HG03469 (cell line): ENCODE results near the gene FBXW9.
A peak's percentile ranks its signal among the peaks of the same experiment; 100 is the strongest.
"Not testable (repeated sequence)": the region's sequence is repeated elsewhere in the genome, so short reads cannot be mapped to it uniquely, and the experiment has no call there.

Experiments
- ATAC-seq: cut with Tn5 transposase; IDR thresholded peaks from one replicate; pipeline ENCODE4 v1.9.1; 2021; ENCODE audit warnings: mild to moderate bottlenecking, moderate library complexity, moderate number of reproducible peaks; ENCODE audit not compliant: unreplicated experiment

The FBXW9 gene

DNA sequence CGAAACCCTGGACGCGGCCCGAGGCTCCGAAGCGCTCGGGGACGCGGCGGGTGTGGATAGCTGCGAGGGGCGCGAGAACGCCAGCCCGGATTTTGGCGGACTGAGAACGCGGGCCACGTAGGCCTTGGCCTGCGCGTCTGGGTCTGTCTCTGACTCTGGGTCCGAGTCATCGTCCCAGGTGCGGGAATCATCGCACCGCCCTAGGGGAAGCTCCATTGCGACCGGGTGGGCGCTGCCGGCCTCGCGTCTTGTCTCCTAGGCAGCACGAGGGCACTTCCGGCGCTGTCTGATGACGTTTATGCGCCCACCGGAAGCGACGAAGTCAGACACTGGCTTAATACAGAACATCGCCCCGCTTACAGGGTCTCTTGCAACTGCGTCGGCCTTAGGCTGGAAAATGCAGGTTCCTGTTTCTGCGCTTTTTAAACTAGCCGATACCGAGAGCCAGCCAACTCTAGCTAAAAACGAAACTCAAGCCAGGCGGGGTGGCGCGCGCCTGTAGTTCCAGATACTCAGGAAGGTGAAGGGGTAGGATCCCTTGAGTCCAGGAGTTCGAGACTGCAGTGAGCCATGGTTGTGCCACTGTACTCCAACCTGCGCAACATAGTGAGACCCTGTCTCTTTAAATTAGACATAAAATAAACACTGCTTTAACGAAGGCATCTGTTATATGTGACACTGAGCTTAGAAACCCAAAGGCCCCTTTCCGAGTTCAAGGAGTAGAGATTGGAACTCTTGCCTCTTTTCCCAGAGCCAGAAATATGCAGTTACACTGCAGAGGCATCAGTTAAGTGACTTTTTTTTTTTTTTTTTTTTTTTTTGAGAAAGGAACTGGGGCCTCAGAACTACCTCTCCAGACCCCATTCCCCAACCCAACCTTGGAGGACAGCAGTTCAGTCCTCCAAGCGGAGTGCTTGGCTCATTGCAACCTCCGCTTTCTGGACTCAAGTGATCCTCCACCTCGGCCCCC, at the start of gene FBXW9:
FBXW9 (minus strand) TSS at position 266 of the 970 bp plus-strand sequence; CDS start at position 216, 50 bp downstream.
- peak; percentile 30 for ATAC-seq

DNA sequence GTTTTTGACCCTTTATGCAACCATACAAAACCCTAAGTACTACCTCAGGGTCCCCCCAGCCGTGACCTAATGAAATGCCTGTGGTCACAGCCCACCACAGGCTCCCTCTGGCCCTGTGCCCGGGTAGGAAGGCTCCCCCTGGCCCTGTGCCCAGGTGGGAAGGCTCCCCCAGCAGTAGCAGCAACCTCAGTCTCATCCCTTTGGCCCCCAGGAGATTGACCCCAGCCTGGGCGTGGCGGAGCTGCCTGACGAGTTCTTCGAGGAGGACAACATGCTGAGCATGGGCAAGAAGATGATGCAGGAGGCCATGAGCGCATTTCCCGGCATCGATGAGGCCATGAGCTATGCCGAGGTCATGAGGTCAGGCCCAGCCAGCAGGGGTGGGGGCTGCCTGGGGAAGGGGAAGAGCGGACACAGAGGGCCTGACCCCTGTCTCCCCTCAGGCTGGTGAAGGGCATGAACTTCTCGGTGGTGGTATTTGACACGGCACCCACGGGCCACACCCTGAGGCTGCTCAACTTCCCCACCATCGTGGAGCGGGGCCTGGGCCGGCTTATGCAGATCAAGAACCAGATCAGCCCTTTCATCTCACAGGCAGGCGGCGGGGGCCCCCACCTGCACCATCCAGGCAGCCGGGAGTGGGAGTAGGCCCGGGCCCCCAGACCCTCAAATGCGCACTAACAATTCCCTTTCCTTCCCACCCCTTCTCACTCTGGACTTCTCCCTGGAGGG, 48.9 kb upstream of the FBXW9 start:
- ATAC-seq: no peak

DNA sequence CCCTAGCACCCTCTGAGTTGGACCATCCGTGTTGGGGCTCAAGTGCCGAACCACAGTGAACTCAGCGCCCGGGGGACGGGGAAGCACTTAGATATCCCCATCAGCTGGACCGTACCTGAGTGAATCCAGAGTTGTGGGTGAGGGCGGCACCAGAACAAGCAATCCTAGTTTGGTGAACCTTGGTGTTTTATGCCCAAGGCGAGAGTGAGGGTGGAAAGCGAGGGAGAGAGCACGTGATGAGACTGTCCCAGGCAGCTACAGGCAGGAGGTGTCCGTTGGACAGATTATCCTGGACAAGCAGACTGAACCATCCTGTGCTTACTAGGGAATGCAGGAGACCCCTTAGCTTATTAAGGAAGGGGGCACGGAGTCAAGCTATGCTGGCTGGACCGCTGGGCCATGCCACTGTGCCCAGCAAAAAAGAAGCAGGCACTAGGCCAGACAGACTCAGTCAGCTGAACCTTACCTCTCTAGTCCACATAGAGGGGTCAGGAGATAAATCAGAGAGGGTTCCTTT, 41.5 kb upstream of the FBXW9 start:
- ATAC-seq: no peak

DNA sequence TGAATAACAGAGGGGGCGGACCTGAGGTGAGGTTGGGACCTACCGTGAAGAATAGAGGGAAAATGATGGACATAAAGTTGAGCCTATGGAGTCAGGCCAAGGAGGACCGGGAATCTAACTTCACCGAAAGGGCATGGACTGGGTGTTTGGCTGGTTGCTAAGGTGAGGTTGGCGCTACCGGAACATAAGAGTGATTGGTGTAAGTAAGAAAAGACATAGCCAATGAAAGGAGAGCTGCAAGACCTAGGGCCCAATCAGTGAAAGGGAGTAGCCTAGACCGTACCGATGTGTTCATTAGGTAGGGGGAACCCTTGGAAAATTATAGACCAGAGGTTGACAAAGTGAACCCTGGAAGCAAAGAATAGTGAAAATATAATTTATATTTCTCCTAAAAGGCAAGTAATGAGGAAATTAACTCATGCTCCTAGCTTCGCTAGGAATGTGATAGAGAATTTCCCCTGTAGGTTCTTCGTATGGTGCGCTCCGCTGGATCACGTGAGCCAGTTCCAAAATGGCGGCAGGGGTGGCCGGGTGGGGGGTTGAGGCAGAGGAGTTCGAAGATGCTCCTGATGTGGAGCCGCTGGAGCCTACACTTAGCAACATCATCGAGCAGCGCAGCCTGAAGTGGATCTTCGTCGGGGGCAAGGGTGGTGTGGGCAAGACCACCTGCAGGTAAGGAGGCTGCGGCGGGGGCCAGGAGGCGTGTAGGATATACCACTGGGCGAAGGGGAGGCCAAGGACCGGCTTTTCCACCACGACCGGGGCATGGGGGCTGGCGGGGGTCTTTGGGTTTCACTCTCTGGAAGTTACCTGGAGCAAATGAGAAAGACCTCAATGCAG, 40.8 kb upstream of the FBXW9 start, which contains the start of gene GET3:
GET3 (plus strand) TSS at position 503 of the 840 bp plus-strand sequence; CDS start at position 512, 9 bp downstream.
- ATAC-seq: peak; percentile 51

DNA sequence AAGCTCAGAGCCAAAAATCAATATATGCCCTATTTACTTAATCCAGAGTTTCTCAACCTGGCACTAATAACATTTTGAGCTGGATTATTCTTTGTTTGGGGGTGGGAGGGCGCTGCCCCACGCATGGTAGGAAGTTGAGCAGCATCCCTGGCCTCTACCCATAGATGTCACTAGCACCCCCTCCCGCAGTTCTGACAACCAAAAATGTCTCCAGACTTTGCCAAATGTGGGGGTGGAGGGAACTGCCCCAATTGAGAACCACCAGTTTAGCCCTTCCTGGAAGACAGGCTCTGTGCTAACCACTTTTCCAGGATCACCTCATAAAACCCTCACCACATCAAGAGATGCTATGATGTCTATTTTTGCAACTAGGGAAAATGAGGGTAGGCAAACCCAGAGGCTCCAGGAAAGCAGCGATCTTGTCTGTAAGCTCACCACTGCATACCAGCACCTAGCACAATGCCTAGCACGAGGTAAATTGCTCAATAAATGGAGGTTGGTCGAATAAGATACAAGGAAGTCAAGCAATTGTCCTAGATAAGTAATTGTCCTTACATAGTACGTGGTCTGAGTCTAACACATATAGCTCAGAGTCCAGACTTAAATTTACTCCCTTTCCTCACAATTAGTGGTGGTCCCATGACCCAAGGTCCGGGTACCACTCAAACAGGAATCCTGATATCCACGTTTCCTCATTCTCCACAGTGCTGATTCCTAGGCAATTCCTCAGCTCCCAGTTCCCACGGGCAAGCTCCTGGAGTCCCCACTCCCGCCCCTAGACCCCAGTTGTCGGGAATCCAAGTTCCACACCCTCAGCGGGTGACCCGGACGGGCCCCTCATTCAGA, 37.2 kb upstream of the FBXW9 start:
- no peak for ATAC-seq

DNA sequence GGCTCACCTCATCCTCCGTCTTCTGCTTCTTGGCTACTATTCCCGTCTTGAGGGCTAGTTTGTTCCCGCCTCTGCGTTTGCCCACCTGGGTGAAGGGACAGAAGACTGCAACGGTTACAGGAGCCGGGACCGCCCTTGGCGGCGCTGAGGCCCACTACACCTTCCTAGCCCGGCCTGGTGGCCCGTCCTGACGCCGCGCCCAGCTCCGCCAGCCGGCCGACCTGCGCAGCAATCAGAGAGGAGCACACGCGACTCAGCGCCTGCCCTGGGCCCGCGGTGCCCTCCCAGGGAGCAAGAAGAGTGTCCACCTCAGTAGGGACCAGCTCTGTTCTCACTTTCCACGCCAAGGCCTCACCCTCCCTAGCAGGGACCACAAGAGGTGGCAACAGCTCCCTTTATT, 34.9 kb upstream of the FBXW9 start:
- no peak for ATAC-seq

DNA sequence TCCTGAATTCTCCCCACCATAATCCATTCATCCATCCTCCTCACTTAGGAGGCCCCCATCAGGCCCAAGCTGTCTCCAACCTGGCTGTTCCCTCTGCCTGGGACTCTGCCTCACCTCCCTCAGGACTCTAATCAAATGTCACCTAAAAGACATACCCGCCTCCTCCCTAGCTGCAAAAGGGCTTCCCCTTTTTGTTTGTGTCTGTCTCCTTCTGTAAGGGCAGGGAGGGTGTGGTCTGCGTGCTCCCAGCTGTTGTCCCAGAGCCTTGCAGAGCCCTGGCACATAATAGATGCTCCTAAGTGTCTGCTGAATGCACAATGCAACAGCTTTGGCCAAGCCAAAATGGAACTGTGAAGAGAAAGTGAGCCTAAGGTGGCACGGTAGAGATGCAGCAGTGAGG, 33.6 kb upstream of the FBXW9 start:
- no peak for ATAC-seq

DNA sequence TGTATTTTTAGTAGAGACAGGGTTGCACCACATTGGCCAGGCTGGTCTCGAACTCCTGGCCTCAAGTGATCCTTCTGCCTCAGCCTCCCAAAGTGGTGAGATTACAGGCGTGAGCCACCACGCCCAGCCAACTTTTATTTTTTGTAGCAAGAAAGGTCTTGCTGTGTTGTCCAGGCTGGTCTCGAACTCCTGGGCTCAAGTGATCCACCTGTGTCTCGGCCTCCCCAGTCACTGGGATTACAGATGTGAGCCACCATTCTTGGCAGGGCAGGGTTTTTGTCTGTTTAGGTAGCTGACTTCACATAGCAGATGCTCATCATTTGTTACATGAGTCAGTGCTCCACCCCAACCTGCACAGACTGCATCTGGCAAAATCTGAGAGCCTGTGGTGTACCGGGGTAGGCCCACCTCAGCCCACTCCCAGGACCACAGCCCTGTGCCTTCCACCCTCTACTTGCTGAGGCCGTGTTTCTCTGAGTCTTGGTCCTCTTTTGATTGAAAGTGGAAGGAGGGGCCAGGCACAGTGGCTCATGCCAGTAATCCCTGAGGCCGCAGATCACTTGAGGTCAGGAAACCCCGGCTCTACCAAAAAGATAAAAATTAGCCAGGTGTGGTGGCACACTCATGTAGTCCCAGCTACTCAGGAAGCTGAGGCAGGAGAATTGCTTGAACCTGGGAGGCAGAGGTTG, 31.5 kb upstream of the FBXW9 start:
- ATAC-seq: no peak

DNA sequence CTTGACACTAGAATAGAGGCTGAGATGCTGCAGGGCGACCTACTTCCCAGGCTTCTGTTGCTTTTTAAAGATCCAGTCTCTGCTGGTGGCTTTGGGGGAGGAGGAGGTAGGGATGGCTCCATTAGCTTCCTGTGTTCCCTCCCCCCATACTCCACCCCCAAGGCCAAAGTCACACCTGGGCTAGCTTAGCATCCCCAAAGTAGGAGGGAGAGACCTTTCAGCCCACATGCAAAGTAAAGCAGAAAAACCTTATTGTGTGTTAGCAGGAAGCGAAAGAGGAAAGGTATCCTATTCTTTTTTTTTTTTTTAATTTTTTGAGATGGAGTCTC, 30.5 kb upstream of the FBXW9 start:
- ATAC-seq: no peak

DNA sequence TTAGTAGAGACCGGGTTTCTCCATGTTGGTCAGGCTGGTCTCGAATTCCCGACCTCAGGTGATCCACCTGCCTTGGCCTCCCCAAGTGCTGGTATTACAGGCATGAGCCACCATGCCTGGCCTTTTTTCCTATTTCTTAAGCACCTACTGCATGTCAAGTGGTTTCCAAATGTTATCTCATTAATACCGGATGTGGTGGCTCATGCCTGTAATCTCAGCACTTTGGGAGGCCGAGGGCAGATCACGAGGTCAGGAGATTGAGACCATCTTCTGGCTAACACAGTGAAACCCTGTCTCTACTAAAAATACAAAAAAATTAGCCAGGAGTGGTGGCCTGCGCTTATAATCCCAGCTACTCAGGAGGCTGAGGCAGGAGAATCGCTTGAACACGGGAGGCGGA, 29.2 kb upstream of the FBXW9 start:
- not testable (repeated sequence) for ATAC-seq

DNA sequence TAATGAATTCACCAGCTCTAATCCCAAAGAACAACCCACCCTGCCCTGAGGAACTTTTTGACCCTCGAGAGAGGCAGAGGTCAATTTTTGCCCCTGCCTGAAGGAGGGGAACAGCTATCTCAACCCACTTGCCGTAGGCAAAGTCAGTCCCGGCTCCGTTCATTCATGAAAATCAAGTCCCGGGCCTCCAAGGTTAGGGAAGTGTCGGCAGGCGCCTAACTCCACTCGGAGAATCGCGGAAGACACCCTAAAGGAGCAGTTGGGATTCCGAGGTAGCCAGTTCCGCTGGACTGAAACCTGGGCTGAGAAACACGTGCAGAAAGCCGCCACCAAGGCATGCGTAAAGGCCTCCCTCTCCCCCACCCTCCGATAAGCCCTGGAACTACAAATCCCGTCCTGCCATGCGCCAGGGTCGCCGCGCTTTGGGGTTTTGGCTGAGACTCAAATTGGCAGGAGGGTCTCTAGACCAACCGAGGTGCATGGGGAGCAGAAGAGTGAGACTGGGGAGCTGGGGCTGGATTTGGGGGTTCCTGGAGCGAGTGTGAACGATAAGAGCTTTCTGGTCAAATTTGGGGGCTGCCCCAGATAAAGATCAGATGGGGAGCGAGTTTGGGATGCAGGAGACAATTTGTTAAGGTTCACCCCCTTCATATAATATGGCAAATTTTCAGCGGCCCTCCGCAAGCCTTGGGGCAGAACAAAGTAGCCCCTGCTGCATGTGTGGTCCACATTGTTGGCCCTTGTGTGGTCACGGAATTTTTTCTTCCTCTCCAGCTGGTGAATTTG, 27.4 kb upstream of the FBXW9 start, which contains the start of gene TNPO2:
TNPO2 (minus strand) TSS at position 292 of the 786 bp plus-strand sequence. CDS start 2,955 bp downstream, outside the sequence.
- ATAC-seq: no peak

DNA sequence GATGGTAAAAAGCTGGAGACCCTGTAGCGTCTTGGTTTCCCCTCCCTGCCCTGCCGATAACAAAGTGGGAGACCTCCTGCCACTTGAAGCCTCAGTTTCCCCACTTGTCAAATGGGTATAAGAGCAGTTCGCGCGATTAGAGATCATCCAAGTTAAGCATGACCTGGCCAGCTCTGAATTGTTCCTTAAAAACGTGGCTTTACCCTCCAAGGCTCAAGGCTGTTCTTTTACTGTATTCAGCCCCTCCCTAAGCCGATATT, 26.9 kb upstream of the FBXW9 start:
- ATAC-seq: no peak

DNA sequence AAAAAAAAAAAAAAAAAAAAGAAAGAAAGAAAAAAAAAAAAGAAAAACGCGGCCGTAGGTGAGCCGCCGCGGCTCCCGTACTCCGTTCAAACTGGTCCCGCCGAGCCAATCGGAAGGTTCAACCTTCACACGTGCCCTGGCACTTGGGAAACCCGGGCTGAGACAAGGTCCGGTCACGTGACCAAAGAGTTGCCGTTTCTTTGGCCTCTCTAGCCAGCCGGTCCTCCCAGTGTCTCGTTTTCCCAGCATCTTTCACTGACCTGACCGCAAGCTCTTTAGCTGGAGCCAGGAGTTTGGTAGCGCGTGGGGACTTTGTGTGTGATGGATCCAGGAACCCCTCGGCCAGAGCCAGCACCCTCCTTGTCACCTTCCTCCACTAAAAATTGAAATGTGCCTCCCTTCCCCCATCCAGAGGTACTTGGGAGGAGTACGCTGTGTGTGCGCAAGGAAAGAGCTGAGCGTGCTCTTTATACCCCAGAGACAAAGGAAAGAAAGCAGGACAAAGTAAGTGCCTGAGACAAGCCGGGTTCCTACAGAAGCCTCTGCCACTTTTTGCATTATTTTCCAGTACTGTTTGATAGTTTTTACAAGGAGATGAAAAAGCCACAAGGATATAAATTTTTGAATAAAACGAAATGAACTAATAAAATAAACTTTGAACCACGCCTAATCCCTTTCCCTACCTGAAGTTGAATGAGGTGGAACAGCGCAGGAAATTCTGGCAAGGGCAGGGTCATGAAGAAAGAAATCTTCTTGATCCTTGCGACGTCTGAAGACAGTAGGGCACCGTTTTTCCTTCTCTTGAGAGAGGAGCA, 26.3 kb upstream of the FBXW9 start:
- ATAC-seq: peak; percentile 55

DNA sequence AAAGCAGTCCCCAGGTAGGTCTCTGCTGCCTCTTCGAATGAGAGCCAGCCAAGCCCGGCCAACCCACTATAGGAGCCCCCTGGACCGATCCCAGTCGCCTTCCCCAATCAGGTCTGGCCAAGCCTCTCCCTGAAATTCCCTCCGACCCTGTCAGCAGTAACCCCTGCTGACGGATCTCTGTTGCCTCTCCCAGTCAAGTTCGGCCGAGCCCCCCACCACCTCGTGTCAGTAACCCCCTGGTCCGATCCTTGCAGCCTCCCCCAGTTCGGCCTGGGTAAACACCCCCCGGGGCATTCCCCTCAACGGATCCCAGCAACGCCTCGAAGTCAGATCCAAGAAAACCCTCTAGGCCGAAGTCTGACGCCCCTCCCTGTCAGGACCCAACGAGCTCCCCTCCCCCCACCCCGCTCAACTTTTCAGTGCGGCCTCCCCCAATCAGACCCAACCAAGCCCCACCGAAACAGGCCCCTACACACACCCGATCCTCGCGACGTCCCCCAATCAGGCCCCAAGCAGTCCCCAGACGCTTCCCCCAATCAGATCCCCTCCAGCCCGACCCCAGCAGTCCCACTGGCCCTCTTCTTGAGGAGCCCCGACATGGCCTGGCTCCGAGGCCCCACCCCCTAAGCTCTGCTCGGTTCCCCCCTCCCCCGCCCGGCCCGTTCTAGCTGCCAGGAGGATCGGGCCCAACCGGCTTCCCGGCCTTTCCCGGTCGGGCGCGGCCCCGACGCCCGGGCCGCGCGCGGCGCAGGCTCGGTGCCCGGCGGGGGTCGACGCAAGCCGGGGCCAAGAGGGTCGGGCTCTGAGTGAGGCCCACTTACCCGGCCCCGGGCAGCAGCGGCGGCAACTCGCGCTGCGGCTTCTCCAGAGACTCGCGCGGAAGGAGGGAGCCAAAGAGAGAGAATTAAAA, 25.5 kb upstream of the FBXW9 start:
- no peak for ATAC-seq

DNA sequence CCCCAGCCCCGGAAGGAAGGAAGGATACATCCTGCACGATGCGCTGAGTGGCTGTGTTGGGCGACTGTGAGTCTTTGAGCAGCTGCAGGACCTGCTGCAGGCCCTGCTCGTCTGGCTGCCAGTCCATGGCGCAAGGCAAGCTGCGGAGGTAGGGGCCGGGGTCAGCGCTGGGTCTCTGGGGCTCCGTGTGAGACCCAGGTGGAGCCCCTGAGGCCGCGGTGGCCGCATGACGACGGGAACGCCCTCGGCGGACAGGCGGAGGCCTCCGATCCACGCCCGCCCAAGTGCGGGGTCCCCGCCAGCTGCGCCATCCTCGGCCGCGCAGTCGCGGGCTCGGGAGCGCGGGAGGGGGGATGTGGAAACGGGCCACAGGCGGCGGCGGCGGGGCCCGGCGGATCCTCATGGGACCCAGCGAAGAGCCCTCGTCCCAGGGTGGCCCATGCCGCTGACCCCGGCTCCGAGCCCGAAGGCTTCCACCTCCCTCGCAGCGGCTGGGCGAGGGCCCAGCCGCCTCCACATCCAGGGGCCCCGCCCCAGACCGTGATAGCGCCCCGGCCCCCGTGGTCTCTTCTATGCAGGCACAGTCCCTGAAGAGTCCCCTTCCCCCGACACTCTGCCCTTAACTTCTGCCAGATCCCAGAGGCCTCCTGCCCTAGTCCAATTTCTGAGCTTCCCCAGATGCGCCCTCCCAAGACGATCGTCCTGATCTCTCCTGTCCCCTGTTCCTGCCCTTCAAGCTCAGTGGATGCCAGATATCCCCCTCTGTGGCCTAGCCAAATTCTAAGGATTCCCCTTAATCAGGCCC, 24.6 kb upstream of the FBXW9 start:
- ATAC-seq: no peak

DNA sequence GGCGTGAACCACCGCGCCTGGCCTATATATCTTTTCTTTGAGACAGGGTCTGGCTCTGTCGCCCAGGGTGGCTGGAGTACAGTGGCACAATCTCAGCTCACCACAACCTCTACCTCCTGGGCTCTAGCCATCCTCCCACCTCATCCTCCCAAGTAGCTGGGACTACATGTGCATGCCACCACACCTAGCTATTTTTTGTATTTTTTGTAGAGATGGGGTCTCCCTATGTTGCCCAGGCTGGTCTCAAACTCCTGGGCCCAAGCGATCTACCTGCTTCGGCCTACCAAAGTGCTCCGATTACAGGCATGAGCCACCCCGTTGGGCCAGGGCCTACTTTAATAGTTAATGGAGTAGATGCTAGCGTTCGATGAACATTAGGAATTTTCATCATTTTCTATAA, 23.9 kb upstream of the FBXW9 start:
- ATAC-seq: no peak
